ENCODE results near the gene PRUNE2. TPM values are rescaled to one million over a fixed set of nuclear protein-coding genes. Genes with fewer than 3 reads are reported as not detected.

The PRUNE2 gene
- polyA plus RNA-seq, 4 donors: 9.0 to 16.3 (median 11.1) TPM

DNA sequence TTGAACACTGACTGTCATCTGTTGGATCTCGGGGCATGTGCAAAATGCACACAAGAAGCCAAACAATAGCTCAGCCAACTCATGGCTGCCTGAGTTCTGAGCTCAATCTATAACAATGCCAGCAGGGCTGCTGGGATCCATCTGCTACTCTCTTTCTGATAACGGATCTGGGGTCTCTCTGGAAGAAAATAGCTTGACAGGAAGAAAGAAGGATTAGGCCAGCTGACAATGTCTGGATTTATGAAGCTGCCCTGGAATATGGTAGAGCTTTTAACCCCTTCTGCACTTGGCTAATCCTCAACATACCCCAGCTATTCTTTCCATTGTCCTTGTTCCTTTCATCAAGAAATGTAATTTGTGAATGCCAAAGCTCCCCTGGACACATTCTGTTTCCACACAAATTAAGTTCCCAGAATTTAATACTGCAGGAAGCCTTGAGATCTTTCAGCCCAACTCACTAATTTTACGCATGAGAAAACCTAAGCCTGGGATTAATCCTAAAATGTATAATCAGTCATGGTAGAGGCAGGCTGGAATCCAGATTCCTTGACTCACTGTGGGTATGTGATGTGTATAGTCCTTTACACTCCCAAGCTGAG lies 204.4 kb downstream of the PRUNE2 start:
- DNase-seq (ENCODE audit: low read depth in 4 of 4, low spot score in 2 of 4): no peak

DNA sequence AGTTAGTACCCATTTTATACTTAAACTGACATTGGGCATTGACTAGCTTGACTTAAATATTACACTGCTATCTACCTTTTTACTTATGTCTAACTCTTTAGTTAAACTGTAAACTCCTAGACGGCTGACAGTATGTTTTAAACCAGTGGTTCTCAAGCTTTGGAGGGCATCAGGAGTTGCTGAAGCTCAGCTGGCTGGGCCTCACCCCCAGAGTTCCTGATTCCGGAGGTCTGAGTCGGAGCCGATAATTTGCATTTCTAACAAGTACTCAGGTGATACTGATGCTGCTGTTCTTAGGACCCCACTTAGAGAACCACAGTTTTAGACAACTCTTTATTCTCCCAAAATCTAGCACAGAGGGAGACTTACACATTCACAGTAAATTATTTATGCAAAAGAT lies 205.0 kb downstream of the PRUNE2 start:
- no peak for DNase-seq (ENCODE audit: low read depth in 4 of 4, low spot score in 2 of 4)

DNA sequence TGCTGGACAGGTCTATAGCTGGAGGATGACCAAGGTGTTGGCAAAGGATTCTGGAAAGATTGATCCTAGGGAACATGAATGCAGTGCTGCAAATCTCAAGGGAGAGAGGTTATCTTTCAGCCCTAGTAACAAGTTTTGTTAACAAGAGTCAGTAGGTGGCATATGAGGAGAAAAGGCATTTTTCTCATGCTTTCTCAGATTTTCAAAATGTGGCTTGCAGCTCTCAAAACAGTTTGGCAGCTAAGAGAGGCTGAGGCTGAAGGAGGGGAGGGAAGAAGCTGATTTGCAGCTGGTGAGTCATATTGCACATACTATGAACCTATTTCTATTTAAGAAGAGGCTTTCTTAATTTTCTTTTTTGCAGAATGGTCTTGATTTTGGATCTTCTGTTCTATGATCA lies 205.9 kb downstream of the PRUNE2 start:
- no peak for DNase-seq (ENCODE audit: low read depth in 4 of 4, low spot score in 2 of 4)

DNA sequence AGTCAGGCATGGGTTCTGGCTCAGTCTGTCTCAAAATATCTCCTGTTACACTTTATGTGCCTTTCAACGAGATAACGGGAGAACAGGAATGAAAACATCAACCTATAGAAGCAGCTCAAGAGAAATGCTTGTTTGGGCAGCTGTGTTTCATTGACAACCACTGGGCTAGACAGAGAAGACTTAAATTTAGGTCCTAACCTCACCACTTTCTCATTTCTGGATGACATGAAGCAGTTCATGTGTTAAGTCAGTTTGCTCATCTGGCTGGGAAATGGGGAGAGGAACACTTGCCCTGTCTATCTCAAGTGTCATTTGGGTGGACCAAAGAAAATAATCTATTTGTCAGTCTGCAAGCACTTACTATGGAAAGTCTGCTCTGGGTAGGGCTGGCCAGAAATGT lies 208.4 kb downstream of the PRUNE2 start:
- no peak for DNase-seq (ENCODE audit: low read depth in 4 of 4, low spot score in 2 of 4)

DNA sequence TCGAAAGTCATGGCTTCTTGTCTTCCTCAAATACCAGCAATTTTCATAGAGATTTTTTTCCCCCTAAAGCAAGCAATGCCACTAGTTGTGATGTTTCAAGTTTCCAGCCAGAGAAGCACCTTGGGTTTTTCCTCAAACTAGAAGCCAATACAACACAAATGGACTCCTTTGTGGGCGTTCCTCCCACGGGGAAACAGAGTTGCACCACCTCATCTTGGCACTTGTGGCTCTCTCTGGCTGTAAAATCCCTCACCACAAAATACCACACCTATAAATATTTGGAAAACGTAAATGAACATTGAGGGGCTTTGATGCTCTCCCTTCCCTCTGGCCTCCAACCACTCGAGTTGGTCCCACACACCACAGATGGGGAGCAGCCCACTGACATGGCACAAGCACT lies 208.8 kb downstream of the PRUNE2 start:
- DNase-seq (ENCODE audit: low read depth in 4 of 4, low spot score in 2 of 4): no peak

DNA sequence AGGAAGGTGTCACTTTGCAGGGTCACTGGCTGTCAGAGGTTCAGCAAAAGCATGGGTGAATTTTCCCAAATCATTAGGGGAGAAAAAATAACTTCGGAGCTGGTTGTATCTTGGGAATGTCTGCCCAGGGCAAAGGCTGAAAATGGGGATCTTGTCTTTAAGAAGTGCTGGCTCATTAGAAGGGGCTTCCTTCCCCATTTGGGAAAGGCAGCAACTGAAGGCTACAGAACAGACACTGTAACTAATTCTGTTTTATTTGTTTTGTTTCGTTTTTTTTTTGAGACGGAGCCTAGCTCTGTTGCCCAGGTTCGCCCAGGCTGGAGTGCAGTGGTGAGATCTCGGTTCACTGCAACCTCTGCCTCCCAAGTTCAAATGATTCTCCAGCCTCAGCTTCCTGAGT lies 212.0 kb downstream of the PRUNE2 start:
- no peak for DNase-seq (ENCODE audit: low read depth in 4 of 4, low spot score in 2 of 4)

DNA sequence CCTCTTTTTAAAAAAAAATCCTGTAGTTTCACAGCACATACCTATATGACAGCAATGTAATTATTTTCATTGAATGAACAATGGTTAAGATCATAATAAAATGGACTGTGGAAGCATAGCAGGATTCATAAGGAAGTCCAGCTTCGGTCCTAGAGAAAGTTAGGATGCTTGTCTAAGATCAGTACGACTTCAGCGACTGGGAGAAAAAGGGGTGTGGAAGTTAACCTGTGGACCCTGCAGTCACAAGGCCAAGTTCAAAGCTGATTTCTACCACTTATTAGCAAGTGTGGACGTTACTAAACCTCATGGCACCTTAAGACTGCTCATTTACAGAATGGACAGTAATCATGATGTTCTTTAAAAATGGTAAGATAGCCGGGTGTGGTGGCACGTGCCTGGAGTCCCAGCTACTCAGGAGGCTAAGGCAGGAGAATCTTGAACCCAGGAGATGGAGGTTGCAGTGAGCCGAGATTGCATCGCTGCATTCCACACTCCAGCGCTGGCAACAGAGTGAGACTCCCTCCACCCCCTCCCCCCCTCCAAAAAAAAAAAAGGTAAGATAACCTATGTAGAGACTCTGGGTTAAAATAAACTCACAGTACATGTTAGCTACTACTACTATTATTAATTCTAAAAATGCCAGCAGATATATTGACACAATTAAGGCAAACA lies 213.3 kb downstream of the PRUNE2 start:
- DNase-seq (ENCODE audit: low read depth in 4 of 4, low spot score in 2 of 4): no peak

DNA sequence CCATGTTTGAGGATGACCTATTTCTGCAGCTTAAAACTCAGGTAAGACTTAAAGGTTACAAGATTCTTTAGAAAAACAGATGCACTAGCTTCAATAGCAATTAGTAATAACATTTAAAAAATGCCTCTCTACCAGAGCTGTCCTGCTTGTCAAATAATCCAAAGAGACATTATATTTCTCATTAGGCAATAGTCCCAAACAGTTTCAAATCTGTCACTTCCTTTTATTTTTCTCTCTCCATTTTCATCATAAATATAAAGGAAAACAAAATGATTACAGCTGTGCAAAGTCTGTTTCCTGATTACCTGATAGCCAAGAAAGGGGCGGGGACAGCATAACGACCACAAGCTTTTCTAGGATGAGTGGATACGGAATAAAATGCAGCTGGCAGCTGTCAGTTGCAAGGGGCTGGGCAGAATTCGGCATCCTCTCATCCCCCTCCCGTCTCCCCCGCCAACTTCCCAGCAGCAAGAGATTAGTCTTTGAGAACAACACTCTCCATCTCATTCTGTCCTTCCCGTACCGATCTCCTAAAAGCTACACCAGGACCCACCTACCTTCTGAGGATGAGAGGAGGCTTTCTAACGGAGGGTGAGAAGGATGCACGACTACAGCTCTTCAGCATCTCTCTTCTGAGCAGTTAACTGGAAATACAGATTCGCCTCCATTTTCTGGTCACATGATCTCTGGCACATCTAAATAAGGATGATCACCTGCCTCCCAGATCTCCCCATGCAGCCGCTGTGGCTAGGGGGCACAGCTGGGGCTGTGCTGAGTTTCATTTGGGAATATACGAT lies 214.2 kb downstream of the PRUNE2 start:
- no peak for DNase-seq (ENCODE audit: low read depth in 4 of 4, low spot score in 2 of 4)

DNA sequence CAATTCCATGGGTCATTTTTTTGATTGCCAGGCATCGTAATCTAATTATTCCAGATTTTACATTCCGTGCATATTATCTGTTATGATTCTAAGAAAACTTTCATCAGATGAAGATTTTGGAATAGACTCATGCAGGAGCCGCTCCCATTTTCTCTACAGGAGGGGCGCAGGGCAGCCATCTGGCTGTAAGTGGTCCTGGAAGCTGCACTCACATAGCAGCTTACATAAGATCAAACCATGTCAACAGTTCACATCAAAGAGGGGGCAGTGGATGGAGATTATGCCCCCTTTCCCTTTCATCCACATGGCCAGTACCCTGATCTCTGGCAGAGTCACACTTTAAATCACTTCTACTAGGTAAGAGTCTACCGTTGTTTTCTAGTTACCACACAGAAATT lies 214.9 kb downstream of the PRUNE2 start:
- DNase-seq (ENCODE audit: low read depth in 4 of 4, low spot score in 2 of 4): no peak

DNA sequence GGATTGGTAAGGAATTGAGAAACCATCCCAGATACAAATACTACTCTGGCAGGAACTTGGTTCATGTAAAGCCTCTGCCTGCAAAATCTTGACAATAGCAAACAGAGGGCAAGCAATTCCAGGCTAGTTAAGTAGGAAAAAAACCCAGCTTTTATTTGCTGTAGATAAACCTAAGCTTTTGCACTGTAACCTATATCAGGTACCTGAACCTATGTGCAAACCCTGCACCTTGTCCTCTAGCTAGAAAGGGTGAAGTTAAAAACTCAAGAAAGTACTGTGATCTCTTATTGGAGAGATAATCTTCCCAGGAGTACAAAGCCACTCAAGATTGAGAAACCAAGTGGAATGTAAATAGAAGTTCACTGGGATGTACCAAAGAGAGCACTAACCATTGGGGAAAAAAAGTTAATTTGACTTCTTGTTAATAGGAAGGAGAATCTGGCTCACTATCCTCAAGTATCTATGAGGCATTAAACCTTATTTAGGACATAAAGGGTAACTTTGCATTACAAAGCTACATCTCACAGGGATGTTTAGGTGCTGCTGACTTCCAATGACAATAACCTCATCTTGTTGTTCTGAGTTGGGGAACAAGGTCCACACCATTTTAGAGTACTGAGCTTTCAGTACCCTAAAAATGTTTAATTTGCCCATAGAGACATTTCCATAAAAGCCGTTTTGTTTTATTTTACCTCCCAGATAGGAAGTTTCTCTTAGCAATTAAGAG lies 215.5 kb downstream of the PRUNE2 start:
- no peak for DNase-seq (ENCODE audit: low read depth in 4 of 4, low spot score in 2 of 4)

DNA sequence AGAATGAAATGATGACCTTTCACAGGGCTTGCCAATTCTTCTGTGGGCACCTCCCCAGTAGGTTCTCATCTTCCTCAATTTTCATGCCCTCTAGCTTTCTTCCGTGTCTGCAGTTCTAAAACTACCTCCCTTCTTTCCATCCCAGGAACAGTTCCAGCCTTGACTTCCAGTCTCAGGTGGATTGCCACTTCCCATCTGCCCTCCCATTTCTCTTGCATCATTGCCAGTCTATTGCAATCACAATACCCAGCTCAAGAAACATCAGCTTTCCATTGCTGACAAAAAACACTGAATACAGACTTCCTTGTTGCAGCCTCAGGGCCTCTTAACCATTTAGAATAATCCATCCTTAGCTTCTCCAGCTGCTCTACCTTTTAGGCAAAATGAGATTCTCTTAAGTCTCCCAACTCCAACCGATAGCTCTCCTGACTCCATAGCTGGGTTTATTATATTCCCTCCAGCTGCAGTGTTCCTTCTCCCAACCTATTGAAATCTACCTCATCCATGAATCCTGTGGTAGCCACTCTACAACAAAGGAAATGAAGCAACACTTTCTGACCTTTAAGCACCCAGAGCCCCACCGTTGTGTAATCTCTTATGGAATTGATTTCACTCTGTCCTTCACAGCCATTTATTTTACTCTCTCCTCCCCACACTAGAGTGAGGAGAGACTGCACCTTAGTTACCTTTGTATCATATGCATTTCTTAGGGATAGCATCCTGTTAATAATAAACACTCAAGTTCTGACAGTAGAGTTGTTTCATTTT lies 217.3 kb downstream of the PRUNE2 start:
- DNase-seq (ENCODE audit: low read depth in 4 of 4, low spot score in 2 of 4): no peak

DNA sequence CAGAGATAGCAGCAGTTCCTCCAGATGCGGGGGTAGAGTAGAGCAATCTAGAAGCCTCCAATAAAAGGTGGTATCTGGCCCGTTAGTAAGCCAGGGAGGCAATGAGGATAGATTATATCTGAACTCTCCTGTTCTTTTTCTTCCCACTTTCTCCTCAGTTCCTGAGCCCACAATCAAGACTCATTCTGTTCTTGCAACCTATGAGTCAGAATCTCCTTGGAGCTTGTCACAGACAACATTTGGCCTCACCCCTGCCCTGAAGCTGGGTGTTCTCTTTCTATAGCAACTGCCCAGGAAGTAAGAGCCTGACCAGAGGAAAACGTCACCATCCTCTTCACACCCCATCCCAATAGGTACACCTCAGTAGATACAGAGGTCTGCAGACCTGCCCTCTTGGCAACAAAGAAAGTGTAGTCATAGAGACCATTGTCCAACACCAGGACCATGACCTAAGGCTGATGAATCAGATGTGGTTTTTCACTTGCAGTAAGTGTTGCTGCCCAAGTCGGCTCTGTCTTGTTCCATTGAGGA lies 218.0 kb downstream of the PRUNE2 start:
- no peak for DNase-seq (ENCODE audit: low read depth in 4 of 4, low spot score in 2 of 4)

DNA sequence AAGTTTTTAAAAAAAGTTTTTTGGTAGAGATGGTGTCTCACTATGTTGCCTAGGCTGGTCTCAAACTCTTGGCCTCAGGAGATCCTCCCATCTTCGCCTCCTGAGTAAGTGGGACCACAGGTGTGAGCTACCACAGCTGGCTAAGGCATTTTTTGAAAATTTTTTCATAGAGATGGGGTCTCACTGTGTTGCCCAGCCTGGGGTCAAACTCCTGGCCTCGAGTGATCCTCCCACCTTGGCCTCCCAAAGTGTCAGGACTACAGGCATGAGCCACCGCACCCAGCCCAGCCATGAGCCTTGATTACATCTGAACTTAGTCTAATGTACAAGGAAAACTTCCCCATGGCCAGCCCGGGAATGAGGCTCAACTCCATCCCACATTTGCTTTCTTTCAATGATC lies 219.2 kb downstream of the PRUNE2 start:
- DNase-seq (ENCODE audit: low read depth in 4 of 4, low spot score in 2 of 4): no peak

DNA sequence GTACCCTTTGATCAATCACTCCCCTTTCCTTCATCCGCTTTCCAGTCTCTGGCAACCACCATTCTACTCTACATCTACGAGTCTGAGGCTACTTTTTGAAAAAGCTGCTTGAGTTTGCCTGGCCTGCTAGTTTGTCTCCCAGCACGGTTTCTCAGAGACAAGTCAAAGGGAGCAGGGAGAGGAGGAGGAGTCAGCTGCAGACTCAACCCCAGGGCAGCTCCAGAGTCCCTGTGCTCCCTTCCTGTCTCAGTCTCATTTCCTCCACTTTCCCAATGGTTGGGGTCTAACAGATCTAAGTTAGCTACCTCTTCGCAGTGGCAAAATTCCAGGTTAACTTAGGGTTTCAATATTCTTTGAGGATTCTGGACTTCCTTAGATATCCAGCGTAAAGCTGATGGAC lies 221.7 kb downstream of the PRUNE2 start:
- no peak for DNase-seq (ENCODE audit: low read depth in 4 of 4, low spot score in 2 of 4)

DNA sequence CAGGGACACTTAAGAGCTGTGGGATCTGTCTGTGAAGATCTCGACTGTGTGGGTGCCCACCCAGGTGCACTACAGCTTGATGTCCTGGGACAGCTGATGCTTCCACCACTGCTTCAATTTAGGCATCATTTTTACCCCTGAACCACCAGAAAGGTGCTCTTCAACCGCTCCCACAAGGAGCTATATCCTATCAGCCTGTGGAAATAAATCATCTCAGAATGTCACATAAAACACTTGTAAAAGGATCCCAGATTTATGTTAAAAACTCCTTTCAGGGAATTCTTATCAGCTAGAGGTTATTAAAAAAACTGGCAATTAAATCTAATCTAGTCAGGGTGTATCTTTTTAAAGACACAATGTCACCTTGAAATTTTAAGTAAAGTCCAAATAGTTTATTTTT lies 224.4 kb downstream of the PRUNE2 start:
- no peak for DNase-seq (ENCODE audit: low read depth in 4 of 4, low spot score in 2 of 4)

DNA sequence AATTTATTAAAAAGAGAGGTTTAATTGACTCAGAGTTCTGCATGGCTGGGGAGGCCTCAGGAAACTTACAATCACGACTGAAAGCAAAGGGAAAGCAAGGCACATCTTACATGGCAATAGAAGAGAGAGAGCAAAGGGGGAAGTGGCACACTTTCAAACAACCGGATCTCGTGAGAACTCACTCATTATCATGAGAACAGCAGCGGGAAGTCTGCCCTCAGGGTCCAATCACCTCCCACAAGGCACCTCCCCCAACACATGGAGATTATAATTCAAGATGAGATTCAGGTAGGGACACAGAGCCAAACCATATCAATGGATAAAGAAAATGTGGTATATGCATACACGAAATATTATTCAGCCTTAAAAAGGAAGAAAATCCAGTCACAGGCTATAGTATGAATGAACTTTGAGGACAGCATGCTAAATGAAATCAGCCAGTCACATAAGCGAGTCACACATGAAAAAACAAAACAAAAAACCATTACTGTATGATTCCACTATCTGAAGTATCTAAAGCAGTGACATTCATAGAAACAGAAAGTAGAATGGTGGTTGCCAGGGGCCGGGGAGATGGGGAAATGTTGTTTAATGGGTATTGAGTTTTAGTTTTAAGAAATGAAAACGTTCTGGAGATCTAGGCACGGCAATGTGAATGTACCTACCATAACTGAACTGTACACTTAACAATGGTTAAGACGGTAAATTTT lies 225.0 kb downstream of the PRUNE2 start:
- no peak for DNase-seq (ENCODE audit: low read depth in 4 of 4, low spot score in 2 of 4)

DNA sequence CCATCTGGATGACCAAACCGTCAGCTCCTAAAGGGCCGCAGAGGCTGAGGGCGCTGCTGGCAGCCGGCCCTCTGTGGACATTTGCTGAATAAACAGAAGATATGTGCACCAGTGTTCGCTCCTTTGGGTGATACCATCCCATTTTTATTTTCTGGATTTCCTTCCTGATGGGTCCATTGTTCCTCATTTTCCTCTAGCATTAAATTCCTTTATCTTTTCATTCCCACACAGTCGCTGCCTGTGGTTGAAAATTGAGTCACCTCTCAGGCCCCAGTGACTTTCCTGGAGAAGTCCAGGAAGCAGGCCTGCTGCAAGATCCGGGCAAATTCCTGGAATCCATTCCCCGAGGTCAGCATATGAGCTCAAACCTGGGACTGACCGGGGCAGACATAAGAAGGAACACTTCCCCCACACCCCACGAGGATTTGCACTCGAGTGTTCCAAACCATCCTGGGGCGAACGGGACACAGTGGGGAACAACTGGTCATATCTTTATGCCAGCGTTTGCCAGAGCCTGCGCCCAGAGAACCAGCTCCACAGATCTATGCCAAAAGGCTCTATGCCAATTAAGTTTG lies 228.3 kb downstream of the PRUNE2 start:
- no peak for DNase-seq (ENCODE audit: low read depth in 4 of 4, low spot score in 2 of 4)

DNA sequence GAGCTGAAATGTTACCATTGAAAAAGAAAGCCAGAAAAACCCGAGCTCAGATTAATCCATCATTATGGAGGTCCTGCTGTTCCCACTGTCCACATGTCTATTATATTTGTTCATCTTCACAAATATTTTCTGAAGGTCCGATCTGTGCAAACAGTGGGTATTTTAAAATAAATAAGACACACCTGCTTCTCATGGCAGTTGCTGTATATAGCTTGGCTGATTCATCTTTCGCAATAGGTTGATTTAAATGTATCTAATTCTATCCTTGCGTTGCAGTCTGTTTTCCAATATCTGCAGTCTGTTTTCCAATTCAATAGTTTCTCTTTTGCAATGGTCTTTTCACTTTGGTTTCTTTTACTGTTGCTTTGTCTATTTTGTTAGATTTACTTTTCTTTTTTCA lies 229.1 kb downstream of the PRUNE2 start:
- DNase-seq (ENCODE audit: low read depth in 4 of 4, low spot score in 2 of 4): no peak

DNA sequence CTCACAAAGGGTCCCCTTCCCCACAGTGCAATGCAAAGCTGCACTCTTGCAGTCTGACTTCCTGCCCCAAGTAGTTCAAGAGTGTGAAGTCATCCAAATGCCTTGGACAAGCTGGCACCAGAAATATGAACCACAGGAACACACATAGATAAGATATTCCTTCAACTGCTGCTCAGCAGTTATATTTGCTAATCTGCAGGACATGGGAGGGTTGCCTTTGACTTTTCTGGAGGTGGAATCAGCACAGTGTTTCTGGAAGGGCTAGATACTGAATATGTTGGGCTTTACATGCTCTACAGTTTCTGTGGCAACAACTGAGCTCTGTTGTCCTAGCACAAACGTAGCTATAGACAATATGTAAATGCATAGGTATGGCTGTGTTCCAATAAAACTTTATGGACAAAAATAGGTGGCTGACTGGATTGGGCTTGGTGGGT lies 238.4 kb downstream of the PRUNE2 start:
- DNase-seq (ENCODE audit: low read depth in 4 of 4, low spot score in 2 of 4): no peak
